HCT116 (cell line): Measurements from ENCODE around the gene SLC44A5. TPM values are rescaled to one million over a fixed set of nuclear protein-coding genes. Genes with fewer than 3 reads are reported as not detected.

Experiments used
- ATAC-seq: fragments of 200-7000 bp; cut with Tn5 transposase; 2 replicates; pipeline ENCODE4 v1.9.1; 2020; ENCODE audit warnings: mild to moderate bottlenecking, moderate library complexity
- BruUV-seq: library from RNA; stranded (reverse); fragments of 400-500 nt; replicated peaks from 2 replicates; lab custom pipeline; 2021; lab: Mats Ljungman, UMichigan
- CTCF ChIA-PET: fragments of 300-600 bp; sonication (Branson Sonifier 250); formaldehyde crosslinking; loops from one replicate; lab custom pipeline; 2021; ENCODE audit warnings: antibody characterized with exemption; lab: Charles Lee
- POLR2A ChIA-PET: fragments of 300-600, 350-600 bp; sonication (Branson Sonifier 250); formaldehyde crosslinking; loops from one replicate; lab custom pipeline; 2021; ENCODE audit warnings: antibody characterized with exemption; lab: Charles Lee
- RAD21 ChIA-PET, 2 experiments: fragments of 300-600 bp; sonication (Branson Sonifier 250); formaldehyde crosslinking; loops; one replicate each; lab custom pipeline; 2023; ENCODE audit warnings: low total read pairs in 2 of 2; ENCODE audit not compliant: uncharacterized antibody in 2 of 2, unreplicated experiment in 2 of 2, low non-redundant PET in 1 of 2; lab: Charles Lee
- DNase-seq: peaks from one replicate; pipeline ENCODE4 v3.0.0-alpha.2; 2010; ENCODE audit warnings: low read depth, low spot score
- H2AFZ ChIP-seq: fragments of 200-600 bp; shearing (Covaris generic), sonication (generic); 2 replicates; pipeline ENCODE4 v1.6.1; 2017; ENCODE audit warnings: low read depth, mixed run types, mixed read lengths, antibody characterized with exemption, low read length; ENCODE audit not compliant: poor library complexity, severe bottlenecking
- H3K27ac ChIP-seq: 2 replicates; pipeline ENCODE4 v1.5.1; 2012; ENCODE audit warnings: low read depth, low read length
- H3K27me3 ChIP-seq: fragments of 200-600 bp; sonication (generic); 2 replicates; pipeline ENCODE4 v1.6.1; 2016; ENCODE audit warnings: mixed run types, low read length, mixed read lengths; ENCODE audit not compliant: insufficient read depth
- H3K36me3 ChIP-seq, 2 experiments: fragments of 200-500 bp in 1 of 2; fragments of 200-600 bp in 1 of 2; sonication (Bioruptor generic) in 1 of 2; sonication (generic) in 1 of 2; 2 replicates each; pipeline versions ENCODE4 v1.5.1 to v1.6.1; 2014 to 2016; ENCODE audit warnings: low read length in 2 of 2, inconsistent platforms in 1 of 2, mixed read lengths in 1 of 2, mixed run types in 1 of 2; ENCODE audit not compliant: insufficient read depth in 2 of 2, control insufficient read depth in 1 of 2
- H3K4me1 ChIP-seq, 2 experiments: fragments of 200-600 bp in 1 of 2; sonication (generic) in 1 of 2; 2 replicates each; pipeline versions ENCODE4 v1.5.1 to v1.6.1; 2012 to 2017; ENCODE audit warnings: low read length in 2 of 2, inconsistent platforms in 1 of 2, mild to moderate bottlenecking in 1 of 2, mixed read lengths in 1 of 2, mixed run types in 1 of 2, moderate library complexity in 1 of 2; ENCODE audit not compliant: insufficient read depth in 2 of 2, control insufficient read depth in 1 of 2
- H3K4me2 ChIP-seq: fragments of 200-600 bp; sonication (generic); 2 replicates; pipeline ENCODE4 v1.6.1; 2017; ENCODE audit warnings: mixed run types, low read length, mixed read lengths
- H3K4me3 ChIP-seq, 2 experiments: fragments of 200-600 bp in 1 of 2; sonication (generic) in 1 of 2; replicated peaks in 1 of 2; 2 replicates each; pipeline ENCODE4 v1.5.1; 2011 to 2016; ENCODE audit warnings: low read length in 2 of 2, control low read depth in 1 of 2, low read depth in 1 of 2, mild to moderate bottlenecking in 1 of 2, mixed read lengths in 1 of 2, mixed run types in 1 of 2
- H3K79me2 ChIP-seq: fragments of 200-600 bp; sonication (generic); 2 replicates; pipeline ENCODE4 v1.6.1; 2017; ENCODE audit warnings: mild to moderate bottlenecking, mixed run types, low read length, moderate library complexity, mixed read lengths; ENCODE audit not compliant: insufficient read depth
- H3K9ac ChIP-seq: fragments of 200-600 bp; sonication (generic); 2 replicates; pipeline ENCODE4 v1.6.1; 2016; ENCODE audit warnings: low read length, mixed read lengths
- H3K9me2 ChIP-seq: fragments of 200-600 bp; sonication (generic), shearing (Covaris generic); 2 replicates; pipeline ENCODE4 v1.6.1; 2017; ENCODE audit warnings: mixed run types, mild to moderate bottlenecking, moderate library complexity; ENCODE audit not compliant: insufficient read depth
- H3K9me3 ChIP-seq, 2 experiments: fragments of 200-500 bp in 1 of 2; fragments of 200-600 bp in 1 of 2; sonication (Bioruptor generic) in 1 of 2; sonication (generic) in 1 of 2; 2 replicates each; pipeline ENCODE4 v1.6.1; 2014 to 2017; ENCODE audit warnings: low read length in 2 of 2, mixed read lengths in 2 of 2, inconsistent platforms in 1 of 2, low read depth in 1 of 2, mild to moderate bottlenecking in 1 of 2, mixed run types in 1 of 2, moderate library complexity in 1 of 2; ENCODE audit not compliant: control insufficient read depth in 1 of 2, insufficient read depth in 1 of 2
- H4K20me1 ChIP-seq: fragments of 200-600 bp; sonication (generic), shearing (Covaris generic); 2 replicates; pipeline ENCODE4 v1.6.1; 2017; ENCODE audit warnings: mixed run types, mild to moderate bottlenecking, moderate library complexity; ENCODE audit not compliant: insufficient read depth
- CTCF ChIP-seq, 3 experiments: fragments of 200-600 bp in 1 of 3; sonication (generic) in 1 of 3; IDR thresholded peaks in 2 of 3; conservative IDR thresholded peaks in 1 of 3; 2 replicates each; pipeline ENCODE4 v1.5.1; 2012 to 2017; ENCODE audit warnings: low read depth in 2 of 3, low read length in 2 of 3, antibody characterized with exemption in 1 of 3, borderline replicate concordance in 1 of 3, control low read depth in 1 of 3, mild to moderate bottlenecking in 1 of 3, mixed read lengths in 1 of 3, mixed run types in 1 of 3, moderate library complexity in 1 of 3; ENCODE audit not compliant: insufficient read depth in 1 of 3
- EZH2 ChIP-seq: fragments of 200-600 bp; sonication (generic); IDR thresholded peaks from 2 replicates; pipeline ENCODE4 v1.6.1; 2017; ENCODE audit warnings: antibody characterized with exemption, mixed run types
- EZH2phosphoT487 ChIP-seq: fragments of 200-600 bp; IDR thresholded peaks from 2 replicates; pipeline ENCODE4 v1.6.1; 2018; ENCODE audit warnings: antibody characterized with exemption, borderline replicate concordance
- FOSL1 ChIP-seq: IDR thresholded peaks from 2 replicates; pipeline ENCODE4 v1.6.1; 2012; ENCODE audit warnings: low read depth
- JUND ChIP-seq: IDR thresholded peaks from 2 replicates; pipeline ENCODE4 v1.6.1; 2012
- POLR2A ChIP-seq: IDR thresholded peaks from 2 replicates; pipeline ENCODE4 v1.7.0; 2011; ENCODE audit warnings: borderline replicate concordance; ENCODE audit not compliant: insufficient read depth, insufficient read length; ENCODE audit errors: extremely low read depth
- POLR2AphosphoS5 ChIP-seq: IDR thresholded peaks from 2 replicates; pipeline ENCODE4 v1.6.1; 2011; ENCODE audit warnings: mild to moderate bottlenecking, low read depth, low read length, moderate library complexity
- SIN3A ChIP-seq: IDR thresholded peaks from 2 replicates; pipeline ENCODE4 v1.6.1; 2012; ENCODE audit warnings: low read depth
- SRF ChIP-seq: IDR thresholded peaks from 2 replicates; pipeline ENCODE4 v1.6.1; 2012; ENCODE audit warnings: low read depth
- TCF7L2 ChIP-seq: IDR thresholded peaks from 2 replicates; pipeline ENCODE4 v1.7.0; 2011; ENCODE audit warnings: borderline replicate concordance, inconsistent platforms; ENCODE audit not compliant: insufficient read depth, insufficient read length; ENCODE audit errors: extremely low read depth
- YY1 ChIP-seq: IDR thresholded peaks from 2 replicates; pipeline ENCODE4 v1.6.1; 2011; ENCODE audit warnings: low read length, low read depth, moderate library complexity, mild to moderate bottlenecking; ENCODE audit not compliant: insufficient replicate concordance; ENCODE audit errors: extremely low read depth
- ZFX ChIP-seq: fragments of 450-650 bp; IDR thresholded peaks from 2 replicates; pipeline ENCODE4 v1.6.1; 2017
- intact Hi-C: fragments of 100-400 bp; cut with micrococcal nuclease; formaldehyde crosslinking; loops from 2 replicates; pipeline ENCODE4 v1.10.0; 2022
- total RNA-seq: library from RNA; stranded (reverse); gene quantifications from one replicate; pipeline ENCODE4 v1.2.1, GENCODE V29; 2021; ENCODE audit not compliant: unreplicated experiment
- TF ChIP-seq, protein P1 (sequence below): IDR thresholded peaks from 2 replicates; pipeline ENCODE4 v1.6.1; 2012
- TF ChIP-seq, protein P2 (sequence below): IDR thresholded peaks from 2 replicates; pipeline ENCODE4 v1.6.1; 2012
- TF ChIP-seq, protein P3 (sequence below): IDR thresholded peaks from 2 replicates; pipeline ENCODE4 v1.6.1; 2012; ENCODE audit warnings: low read depth

The SLC44A5 gene
- total RNA-seq, 1 experiment from 2014 or later, result 2.4 TPM

DNA sequence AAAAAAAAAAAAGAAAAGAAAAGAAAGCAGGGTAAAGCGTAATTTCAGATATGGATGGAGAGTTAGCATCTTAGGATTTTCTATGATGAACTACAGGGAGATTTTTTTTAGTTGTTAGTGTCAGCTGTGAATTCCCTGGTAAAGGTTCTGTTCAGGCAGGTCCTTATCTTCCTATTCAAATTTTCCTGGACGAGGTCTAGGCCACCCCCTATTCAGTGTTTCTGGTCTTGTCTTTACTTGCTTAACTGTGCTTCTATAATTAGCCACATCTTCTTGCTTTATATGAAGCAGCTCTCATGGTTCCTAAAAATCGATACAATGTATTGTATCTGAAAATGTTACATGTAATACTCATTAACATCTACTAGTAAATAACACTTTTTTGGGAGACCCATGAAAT, 318.9 kb downstream of the SLC44A5 start:
- H3K9me3 ChIP-seq, result no peaks in the 10 kb centered on the region
- H2AFZ ChIP-seq, result no peak overlapping the region
- no peak overlapping the region for H3K27ac ChIP-seq
- ChIA-PET POLR2A (no interaction called here), RAD21 (no interaction called here), CTCF (no interaction called here)
- no peaks in the 10 kb centered on the region for H4K20me1 ChIP-seq
- BruUV-seq, result no TSS peak
- H3K4me1 ChIP-seq, result no peaks in the 10 kb centered on the region
- no peak for ATAC-seq
- no peak overlapping the region for H3K4me2 ChIP-seq
- no peak overlapping the region for H3K9ac ChIP-seq
- no peaks in the 10 kb centered on the region for H3K79me2 ChIP-seq
- no peaks in the 10 kb centered on the region for H3K27me3 ChIP-seq
- intact Hi-C loops, result no loop called here
- DNase-seq, result no peak
- H3K36me3 ChIP-seq, result no peaks in the 10 kb centered on the region
- no peaks in the 10 kb centered on the region for H3K9me2 ChIP-seq
- H3K4me3 ChIP-seq, result no peak overlapping the region
- TF ChIP-seq ZFX (no peak), CTCF (IDR thresholded peaks at IDR 0.05 in 2 of 3, conservative IDR thresholded peaks at IDR 0.05 in 1 of 3; ENCODE audit: borderline replicate concordance in 1 of 3, insufficient read depth in 1 of 3, low read depth in 2 of 3, low read length in 2 of 3) (no peak), EZH2 (no peak), TCF7L2 (no peak), SIN3A (no peak), FOSL1 (no peak), YY1 (no peak), POLR2A (no peak), EZH2phosphoT487 (no peak), JUND (no peak), POLR2AphosphoS5 (no peak), SRF (no peak)
- TF ChIP-seq, protein P1, sequence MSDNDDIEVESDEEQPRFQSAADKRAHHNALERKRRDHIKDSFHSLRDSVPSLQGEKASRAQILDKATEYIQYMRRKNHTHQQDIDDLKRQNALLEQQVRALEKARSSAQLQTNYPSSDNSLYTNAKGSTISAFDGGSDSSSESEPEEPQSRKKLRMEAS, result no peak
- TF ChIP-seq, protein P2, sequence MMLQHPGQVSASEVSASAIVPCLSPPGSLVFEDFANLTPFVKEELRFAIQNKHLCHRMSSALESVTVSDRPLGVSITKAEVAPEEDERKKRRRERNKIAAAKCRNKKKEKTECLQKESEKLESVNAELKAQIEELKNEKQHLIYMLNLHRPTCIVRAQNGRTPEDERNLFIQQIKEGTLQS, result no peak
- TF ChIP-seq, protein P3, sequence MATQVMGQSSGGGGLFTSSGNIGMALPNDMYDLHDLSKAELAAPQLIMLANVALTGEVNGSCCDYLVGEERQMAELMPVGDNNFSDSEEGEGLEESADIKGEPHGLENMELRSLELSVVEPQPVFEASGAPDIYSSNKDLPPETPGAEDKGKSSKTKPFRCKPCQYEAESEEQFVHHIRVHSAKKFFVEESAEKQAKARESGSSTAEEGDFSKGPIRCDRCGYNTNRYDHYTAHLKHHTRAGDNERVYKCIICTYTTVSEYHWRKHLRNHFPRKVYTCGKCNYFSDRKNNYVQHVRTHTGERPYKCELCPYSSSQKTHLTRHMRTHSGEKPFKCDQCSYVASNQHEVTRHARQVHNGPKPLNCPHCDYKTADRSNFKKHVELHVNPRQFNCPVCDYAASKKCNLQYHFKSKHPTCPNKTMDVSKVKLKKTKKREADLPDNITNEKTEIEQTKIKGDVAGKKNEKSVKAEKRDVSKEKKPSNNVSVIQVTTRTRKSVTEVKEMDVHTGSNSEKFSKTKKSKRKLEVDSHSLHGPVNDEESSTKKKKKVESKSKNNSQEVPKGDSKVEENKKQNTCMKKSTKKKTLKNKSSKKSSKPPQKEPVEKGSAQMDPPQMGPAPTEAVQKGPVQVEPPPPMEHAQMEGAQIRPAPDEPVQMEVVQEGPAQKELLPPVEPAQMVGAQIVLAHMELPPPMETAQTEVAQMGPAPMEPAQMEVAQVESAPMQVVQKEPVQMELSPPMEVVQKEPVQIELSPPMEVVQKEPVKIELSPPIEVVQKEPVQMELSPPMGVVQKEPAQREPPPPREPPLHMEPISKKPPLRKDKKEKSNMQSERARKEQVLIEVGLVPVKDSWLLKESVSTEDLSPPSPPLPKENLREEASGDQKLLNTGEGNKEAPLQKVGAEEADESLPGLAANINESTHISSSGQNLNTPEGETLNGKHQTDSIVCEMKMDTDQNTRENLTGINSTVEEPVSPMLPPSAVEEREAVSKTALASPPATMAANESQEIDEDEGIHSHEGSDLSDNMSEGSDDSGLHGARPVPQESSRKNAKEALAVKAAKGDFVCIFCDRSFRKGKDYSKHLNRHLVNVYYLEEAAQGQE, result no peak
